ENCODE results near the gene BBS7. TPM values are rescaled to one million over a fixed set of nuclear protein-coding genes. Genes with fewer than 3 reads are reported as not detected.

BBS7 gene
- total RNA-seq, 2 experiments from 2014 or later = 16.4 to 18.5 TPM

DNA sequence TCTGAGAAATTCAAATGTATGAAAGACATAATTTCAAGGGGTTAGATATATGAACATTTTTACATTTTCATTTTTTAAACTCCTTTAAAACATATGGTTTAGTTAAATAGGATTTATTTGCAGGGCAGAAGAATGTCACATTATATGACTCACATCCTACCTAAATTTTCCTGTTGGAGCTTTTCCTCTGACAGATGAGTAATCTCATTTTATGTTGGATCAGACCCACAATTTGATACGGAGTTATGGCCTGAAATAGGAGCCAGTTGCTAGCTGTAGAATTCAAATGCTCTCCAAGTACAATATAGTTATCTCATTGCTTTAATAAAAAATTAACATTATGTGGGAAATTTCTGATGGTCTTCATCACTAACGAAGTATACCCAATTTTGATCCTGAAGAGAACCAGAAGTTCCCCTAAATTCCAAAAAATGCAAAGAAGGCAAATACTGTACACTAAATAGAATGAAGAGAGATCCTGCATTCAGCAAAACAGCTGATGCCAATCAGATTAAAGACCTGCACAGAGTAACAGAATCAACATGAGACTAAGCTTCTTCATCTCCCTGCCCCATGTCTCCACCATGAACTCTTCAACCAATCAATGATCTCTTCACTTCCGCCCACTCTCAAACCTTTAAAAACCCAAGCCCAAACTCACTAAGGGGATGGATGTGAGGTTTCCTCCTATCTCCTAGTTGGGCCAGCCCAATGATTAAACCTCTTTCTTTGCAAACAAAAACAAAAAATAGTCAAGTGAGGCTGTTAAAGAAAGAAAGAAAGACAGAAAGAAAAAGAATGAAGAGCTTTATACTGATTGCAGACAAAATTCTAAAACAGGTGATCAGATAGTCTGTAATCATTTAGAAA lies 80.1 kb downstream of the BBS7 start:
- CTCF ChIA-PET = no interaction called here
- Mint-ChIP-seq H3K27ac (no peak overlapping the region), H3K27me3 (ENCODE audit: low read depth) (peaks cover 35% of the 10 kb centered on the region), H3K4me3 (no peak overlapping the region), H3K4me1 (ENCODE audit: low read depth) (no peaks in the 10 kb centered on the region), H3K36me3 (ENCODE audit: low read depth) (no peaks in the 10 kb centered on the region), H3K9me3 (ENCODE audit: insufficient read depth) (no peaks in the 10 kb centered on the region)
- no peak for DNase-seq
- POLR2A ChIA-PET = interaction anchor here (1.0 kb wide), 1 partner anchor 33 kb away, joined by 3 read pairs; no protein-coding TSS in a partner anchor
- ATAC-seq = no peak

DNA sequence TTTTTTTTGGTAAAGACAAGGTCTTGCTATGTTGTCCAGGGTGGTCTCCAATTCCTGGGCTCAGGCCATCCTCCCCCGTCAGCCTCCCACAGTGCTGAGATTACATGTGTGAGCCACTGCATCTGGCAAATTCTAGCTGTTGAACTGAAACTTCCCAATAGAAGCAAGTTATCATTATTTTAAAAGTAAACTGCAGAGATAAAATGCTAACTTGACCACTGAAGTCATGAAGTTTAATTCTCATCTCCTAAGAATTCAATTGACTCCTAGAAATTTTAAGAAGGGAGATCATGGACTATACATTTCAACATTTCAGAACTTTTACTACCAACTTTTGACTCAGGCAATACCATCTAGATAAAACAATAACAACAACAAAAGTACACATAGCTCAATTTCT lies 80.8 kb downstream of the BBS7 start:
- Mint-ChIP-seq H3K36me3 (ENCODE audit: low read depth) (no peaks in the 10 kb centered on the region), H3K27me3 (ENCODE audit: low read depth) (peaks cover 38% of the 10 kb centered on the region), H3K4me1 (ENCODE audit: low read depth) (no peaks in the 10 kb centered on the region), H3K9me3 (ENCODE audit: insufficient read depth) (peaks cover 6% of the 10 kb centered on the region), H3K27ac (no peak overlapping the region), H3K4me3 (no peak overlapping the region)
- POLR2A ChIA-PET = no interaction called here
- CTCF ChIA-PET = no interaction called here
- ATAC-seq (no peak), DNase-seq (no peak)

DNA sequence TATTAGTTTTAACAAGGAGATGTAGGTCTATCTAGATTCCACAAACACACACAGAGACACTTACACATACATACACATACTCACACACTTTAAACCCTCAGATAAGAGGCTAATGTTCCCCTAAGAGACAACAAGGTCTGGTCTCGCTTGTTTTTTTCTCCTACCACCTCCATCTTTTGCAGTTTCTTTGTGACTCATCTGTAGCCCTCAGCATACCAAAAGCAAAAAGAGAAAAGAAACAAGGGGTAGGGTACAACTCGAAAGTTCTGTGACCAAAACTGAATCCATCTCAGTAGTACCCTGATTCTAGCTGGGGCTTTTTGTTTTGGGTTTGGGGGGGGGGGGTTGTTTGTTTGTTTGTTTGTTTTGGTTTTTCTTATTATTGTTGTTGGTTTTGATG lies 81.4 kb downstream of the BBS7 start:
- Mint-ChIP-seq H3K4me1 (ENCODE audit: low read depth) (no peaks in the 10 kb centered on the region), H3K27me3 (ENCODE audit: low read depth) (peaks cover 38% of the 10 kb centered on the region), H3K4me3 (no peak overlapping the region), H3K36me3 (ENCODE audit: low read depth) (no peaks in the 10 kb centered on the region), H3K9me3 (ENCODE audit: insufficient read depth) (peaks cover 6% of the 10 kb centered on the region), H3K27ac (no peak overlapping the region)
- ChIA-PET POLR2A (no interaction called here), CTCF (no interaction called here)
- DNase-seq = no peak
- ATAC-seq = no peak

DNA sequence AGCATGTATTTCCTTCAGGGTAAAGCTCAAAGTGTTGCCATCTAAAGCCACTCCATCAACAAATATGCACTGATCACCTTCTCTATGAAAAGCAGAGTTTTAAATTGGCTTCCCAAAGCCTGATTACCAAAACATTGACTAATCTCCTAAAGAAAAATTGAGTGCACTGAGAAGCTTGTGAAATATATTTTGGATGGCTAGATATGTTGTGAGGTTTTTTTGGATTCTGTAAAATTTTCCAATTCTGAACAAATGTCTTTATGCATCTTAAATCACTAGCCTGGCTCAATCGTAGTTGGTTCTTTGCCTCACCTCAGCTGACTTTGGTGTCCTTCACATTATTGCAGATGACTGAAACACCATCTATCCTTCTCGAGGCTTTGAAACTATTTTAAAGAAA lies 84.1 kb downstream of the BBS7 start:
- POLR2A ChIA-PET = interaction anchor here (1.1 kb wide), 1 partner anchor 81 kb away, joined by 3 read pairs; no protein-coding TSS in a partner anchor

DNA sequence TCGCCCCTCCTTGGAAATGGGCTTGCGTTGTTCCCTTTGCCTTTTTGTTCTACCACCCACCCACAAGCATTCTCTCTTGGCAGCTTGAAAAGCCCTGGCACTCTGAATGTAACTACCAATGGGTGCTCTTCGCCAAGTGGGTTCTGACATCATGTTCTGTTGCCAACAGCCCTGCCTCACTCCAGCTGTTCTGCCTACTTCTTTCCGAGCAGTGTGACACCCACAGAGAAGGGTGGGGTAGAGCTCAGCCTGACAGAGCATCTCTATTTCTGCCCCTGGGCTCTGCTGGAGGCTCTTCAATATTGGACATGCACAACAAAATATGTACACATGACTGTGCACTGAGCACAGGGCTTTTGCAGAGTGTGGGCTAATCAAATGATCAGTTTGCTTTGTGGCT lies 84.8 kb downstream of the BBS7 start:
- POLR2A ChIA-PET = interaction anchor here (1.1 kb wide), 1 partner anchor 80 kb away, joined by 3 read pairs; no protein-coding TSS in a partner anchor
- H3K36me3 Mint-ChIP-seq (ENCODE audit: low read depth) = no peaks in the 10 kb centered on the region
- no peak overlapping the region for H3K4me3 Mint-ChIP-seq
- no peak overlapping the region for H3K27ac Mint-ChIP-seq
- CTCF ChIA-PET = no interaction called here
- no peaks in the 10 kb centered on the region for H3K4me1 Mint-ChIP-seq (ENCODE audit: low read depth)
- peaks cover 6% of the 10 kb centered on the region for H3K9me3 Mint-ChIP-seq (ENCODE audit: insufficient read depth)
- no peak for ATAC-seq
- peaks cover 46% of the 10 kb centered on the region for H3K27me3 Mint-ChIP-seq (ENCODE audit: low read depth)
- no peak for DNase-seq

More for the DNA sequence above, 84.1 kb downstream of the BBS7 start:
- CTCF ChIA-PET = no interaction called here
- ATAC-seq (no peak), DNase-seq (no peak)
- Mint-ChIP-seq H3K27me3 (ENCODE audit: low read depth) (peaks cover 46% of the 10 kb centered on the region), H3K4me1 (ENCODE audit: low read depth) (no peaks in the 10 kb centered on the region), H3K9me3 (ENCODE audit: insufficient read depth) (peaks cover 6% of the 10 kb centered on the region), H3K4me3 (no peak overlapping the region), H3K27ac (no peak overlapping the region), H3K36me3 (ENCODE audit: low read depth) (no peaks in the 10 kb centered on the region)

DNA sequence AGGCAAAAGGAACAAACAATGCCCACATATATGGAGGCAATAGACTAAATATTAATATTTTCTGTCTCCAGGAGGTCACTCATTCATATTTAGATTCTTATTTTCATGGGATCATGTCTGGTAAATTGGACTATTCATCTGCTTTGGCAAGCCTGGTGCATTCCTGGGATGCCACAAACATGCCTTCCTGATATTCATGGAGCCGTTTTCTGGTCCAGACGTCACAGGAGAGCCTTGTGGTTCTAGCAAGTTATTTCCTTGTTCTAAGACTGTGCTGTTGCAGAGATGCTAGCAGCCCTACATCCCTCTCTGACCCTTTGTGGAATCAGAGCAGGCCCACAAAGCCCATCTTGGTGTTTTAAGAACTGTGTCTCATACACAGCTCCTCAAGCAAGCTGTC lies 85.3 kb downstream of the BBS7 start:
- no peak for ATAC-seq
- H3K27me3 Mint-ChIP-seq (ENCODE audit: low read depth) = peaks cover 45% of the 10 kb centered on the region
- CTCF ChIA-PET = no interaction called here

DNA sequence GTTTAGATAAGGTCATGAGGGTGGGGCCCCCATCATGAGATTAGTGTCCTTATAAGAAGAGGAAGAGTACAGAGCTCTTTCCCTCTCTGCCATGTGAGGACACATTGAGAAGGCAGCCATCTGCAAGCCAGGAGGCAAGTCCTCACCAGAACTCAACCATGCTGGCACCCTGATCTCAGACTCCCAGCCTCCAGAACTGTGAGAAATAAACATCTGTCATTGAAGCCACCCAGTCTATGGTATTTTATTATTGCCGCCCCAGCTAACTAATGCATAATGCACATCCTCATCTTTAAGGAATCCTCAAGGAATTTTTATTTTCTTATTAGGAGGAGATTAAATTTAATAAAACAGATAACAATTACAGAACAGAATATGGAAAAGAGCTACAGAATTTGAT lies 85.9 kb downstream of the BBS7 start:
- ATAC-seq = no peak
- no peaks in the 10 kb centered on the region for H3K4me1 Mint-ChIP-seq (ENCODE audit: low read depth)
- H3K27ac Mint-ChIP-seq = no peak overlapping the region
- peaks cover 47% of the 10 kb centered on the region for H3K27me3 Mint-ChIP-seq (ENCODE audit: low read depth)
- no peak for DNase-seq
- ChIA-PET CTCF (no interaction called here), POLR2A (no interaction called here)
- H3K9me3 Mint-ChIP-seq (ENCODE audit: insufficient read depth) = peaks cover 6% of the 10 kb centered on the region
- H3K4me3 Mint-ChIP-seq = no peak overlapping the region
- no peaks in the 10 kb centered on the region for H3K36me3 Mint-ChIP-seq (ENCODE audit: low read depth)

More for the DNA sequence above, 85.3 kb downstream of the BBS7 start:
- no peaks in the 10 kb centered on the region for H3K36me3 Mint-ChIP-seq (ENCODE audit: low read depth)
- no peak overlapping the region for H3K27ac Mint-ChIP-seq
- no peaks in the 10 kb centered on the region for H3K4me1 Mint-ChIP-seq (ENCODE audit: low read depth)
- no peak overlapping the region for H3K4me3 Mint-ChIP-seq
- DNase-seq = no peak
- peaks cover 6% of the 10 kb centered on the region for H3K9me3 Mint-ChIP-seq (ENCODE audit: insufficient read depth)
- POLR2A ChIA-PET = no interaction called here

DNA sequence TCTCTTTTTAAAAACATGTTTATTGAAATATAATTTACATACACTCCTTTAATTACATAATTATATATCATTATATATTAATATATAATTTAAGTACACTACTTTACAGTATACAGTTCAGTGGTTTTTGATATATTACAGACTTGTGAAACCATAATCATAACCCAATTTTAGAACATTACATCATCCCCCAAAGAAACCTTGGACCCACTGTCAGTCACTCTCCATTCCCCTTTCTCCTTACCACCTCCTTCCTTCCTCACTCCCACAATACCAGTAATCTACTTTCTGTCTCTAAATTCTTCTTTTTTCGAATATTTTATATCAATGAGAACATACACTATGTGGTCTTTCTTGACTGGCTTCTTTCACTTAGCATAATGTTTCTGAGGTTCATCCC lies 87.1 kb downstream of the BBS7 start:
- Mint-ChIP-seq H3K36me3 (ENCODE audit: low read depth) (no peaks in the 10 kb centered on the region), H3K27ac (no peak overlapping the region), H3K4me1 (ENCODE audit: low read depth) (no peaks in the 10 kb centered on the region), H3K27me3 (ENCODE audit: low read depth) (peaks cover 43% of the 10 kb centered on the region), H3K4me3 (no peak overlapping the region), H3K9me3 (ENCODE audit: insufficient read depth) (peaks cover 6% of the 10 kb centered on the region)
- ATAC-seq = no peak
- no peak for DNase-seq
- POLR2A ChIA-PET = no interaction called here
- CTCF ChIA-PET = no interaction called here

DNA sequence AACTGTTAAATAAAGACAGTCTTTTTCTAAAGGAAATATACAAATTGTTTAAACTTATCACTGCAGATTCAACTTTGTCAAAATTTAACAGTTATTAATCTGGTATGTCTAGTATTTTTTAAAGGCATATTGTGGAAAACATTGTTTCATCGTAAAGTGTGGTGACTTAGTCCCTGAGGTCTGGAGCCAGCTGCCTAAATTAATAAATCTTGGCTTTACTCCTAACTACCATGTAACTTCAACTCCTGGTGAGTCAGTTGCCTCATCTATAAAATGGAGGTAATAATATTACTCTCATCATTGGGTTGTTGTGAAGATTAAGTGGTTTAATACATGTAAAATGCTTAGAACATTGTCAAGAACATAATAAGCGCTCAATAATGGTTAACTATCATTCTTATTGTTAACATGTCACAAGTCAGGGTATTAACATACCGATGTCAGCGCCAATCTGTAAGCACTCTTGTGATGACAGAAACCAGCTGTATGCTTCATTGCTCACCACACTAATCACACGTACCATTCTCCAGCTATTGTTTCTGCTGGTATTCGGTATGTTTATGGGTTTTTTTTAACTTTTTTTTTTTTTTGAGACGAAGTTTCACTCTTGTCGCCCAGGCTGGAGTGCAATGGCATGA lies 91.2 kb downstream of the BBS7 start:
- peaks cover 29% of the 10 kb centered on the region for H3K27me3 Mint-ChIP-seq (ENCODE audit: low read depth)
- ChIA-PET POLR2A (no interaction called here), CTCF (no interaction called here)
- no peak overlapping the region for H3K27ac Mint-ChIP-seq
- no peaks in the 10 kb centered on the region for H3K36me3 Mint-ChIP-seq (ENCODE audit: low read depth)
- no peaks in the 10 kb centered on the region for H3K4me1 Mint-ChIP-seq (ENCODE audit: low read depth)
- H3K4me3 Mint-ChIP-seq = no peak overlapping the region
- ATAC-seq (no peak), DNase-seq (no peak)
- H3K9me3 Mint-ChIP-seq (ENCODE audit: insufficient read depth) = no peaks in the 10 kb centered on the region

DNA sequence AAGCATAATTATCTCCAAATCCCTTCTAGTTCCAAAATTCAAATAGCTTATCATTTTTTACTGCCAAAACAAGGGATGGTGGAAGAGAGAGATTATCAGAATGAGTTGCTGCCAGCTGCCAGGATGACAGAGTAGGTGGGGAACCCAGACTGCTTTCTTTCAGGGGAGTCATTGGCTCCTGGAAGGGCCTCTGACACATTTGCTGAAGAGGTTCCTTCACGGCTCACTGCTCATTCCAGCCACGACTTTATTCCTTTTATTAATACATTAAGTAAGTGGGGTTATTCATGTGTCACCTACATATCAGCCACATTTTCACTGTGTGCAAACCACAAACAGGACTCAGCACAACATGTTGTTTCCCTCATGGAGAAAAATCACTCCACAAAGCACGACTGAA lies 92.6 kb downstream of the BBS7 start:
- ATAC-seq (no peak), DNase-seq (no peak)
- POLR2A ChIA-PET = no interaction called here
- CTCF ChIA-PET = interaction anchor here (1.6 kb wide), 1 partner anchor 315 kb away, joined by 3 read pairs; no protein-coding TSS in a partner anchor
- no peaks in the 10 kb centered on the region for H3K36me3 Mint-ChIP-seq (ENCODE audit: low read depth)
- no peaks in the 10 kb centered on the region for H3K9me3 Mint-ChIP-seq (ENCODE audit: insufficient read depth)
- H3K27me3 Mint-ChIP-seq (ENCODE audit: low read depth) = peaks cover 21% of the 10 kb centered on the region
- H3K4me3 Mint-ChIP-seq = no peak overlapping the region
- no peak overlapping the region for H3K27ac Mint-ChIP-seq
- H3K4me1 Mint-ChIP-seq (ENCODE audit: low read depth) = no peaks in the 10 kb centered on the region

DNA sequence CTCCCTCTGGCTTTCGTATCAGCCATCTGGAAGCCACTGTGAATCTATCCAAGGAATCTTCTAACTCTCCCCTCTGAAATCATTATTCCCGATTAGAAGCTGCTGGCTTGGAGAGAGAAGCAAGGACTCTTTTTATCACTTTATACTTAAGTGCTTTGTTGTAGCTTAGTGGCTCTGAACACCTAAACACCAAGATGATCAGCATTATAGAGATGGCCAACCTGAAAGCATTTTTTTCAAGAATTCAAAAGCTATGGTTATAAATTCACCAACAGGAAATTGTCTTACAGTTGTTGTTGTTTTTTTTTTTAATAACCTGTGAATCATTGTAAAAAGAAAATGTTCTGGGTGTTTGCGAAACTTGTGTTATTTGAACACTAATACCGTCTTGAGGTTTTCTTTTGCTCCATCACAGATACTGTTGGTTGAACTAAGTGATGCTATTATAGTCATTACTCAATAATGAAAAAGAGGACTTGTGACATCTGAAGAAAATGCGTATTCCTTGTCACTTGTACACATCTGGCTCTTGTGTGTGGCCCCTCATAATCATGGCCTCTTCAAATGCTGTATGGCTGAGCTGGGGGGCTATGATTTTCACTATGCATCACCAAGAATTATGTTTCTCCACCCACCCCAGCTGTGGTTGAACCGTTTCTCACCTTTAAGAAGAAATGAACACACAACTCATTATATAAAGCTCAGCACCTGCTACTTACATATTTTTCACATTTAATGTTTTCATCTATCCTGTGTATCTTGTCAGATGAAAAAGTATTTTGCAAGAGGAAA lies 93.5 kb downstream of the BBS7 start:
- ATAC-seq = no peak
- no peaks in the 10 kb centered on the region for H3K4me1 Mint-ChIP-seq (ENCODE audit: low read depth)
- ChIA-PET POLR2A (no interaction called here), CTCF (interaction anchor here (1.6 kb wide), 1 partner anchor 314 kb away, joined by 3 read pairs; no protein-coding TSS in a partner anchor)
- H3K27me3 Mint-ChIP-seq (ENCODE audit: low read depth) = peaks cover 22% of the 10 kb centered on the region
- H3K36me3 Mint-ChIP-seq (ENCODE audit: low read depth) = no peaks in the 10 kb centered on the region
- no peak overlapping the region for H3K4me3 Mint-ChIP-seq
- H3K27ac Mint-ChIP-seq = no peak overlapping the region
- no peak for DNase-seq
- no peaks in the 10 kb centered on the region for H3K9me3 Mint-ChIP-seq (ENCODE audit: insufficient read depth)

Measured in activated CD8-positive, alpha-beta T cell treated with anti-CD3 and anti-CD28 coated beads, Interleukin-2, amount 10 ng/mL, durations not matched to agents 7 days and 5 days (primary cell).